Activated CD8-positive, alpha-beta memory T cell treated with anti-CD3 and anti-CD28 coated beads for 24 hours (primary cell): Measurements from ENCODE around the gene MLLT3.

Source experiments
- DNase-seq: peaks from one replicate; pipeline ENCODE4 v3.0.0-alpha.2; 2020

MLLT3 gene

DNA sequence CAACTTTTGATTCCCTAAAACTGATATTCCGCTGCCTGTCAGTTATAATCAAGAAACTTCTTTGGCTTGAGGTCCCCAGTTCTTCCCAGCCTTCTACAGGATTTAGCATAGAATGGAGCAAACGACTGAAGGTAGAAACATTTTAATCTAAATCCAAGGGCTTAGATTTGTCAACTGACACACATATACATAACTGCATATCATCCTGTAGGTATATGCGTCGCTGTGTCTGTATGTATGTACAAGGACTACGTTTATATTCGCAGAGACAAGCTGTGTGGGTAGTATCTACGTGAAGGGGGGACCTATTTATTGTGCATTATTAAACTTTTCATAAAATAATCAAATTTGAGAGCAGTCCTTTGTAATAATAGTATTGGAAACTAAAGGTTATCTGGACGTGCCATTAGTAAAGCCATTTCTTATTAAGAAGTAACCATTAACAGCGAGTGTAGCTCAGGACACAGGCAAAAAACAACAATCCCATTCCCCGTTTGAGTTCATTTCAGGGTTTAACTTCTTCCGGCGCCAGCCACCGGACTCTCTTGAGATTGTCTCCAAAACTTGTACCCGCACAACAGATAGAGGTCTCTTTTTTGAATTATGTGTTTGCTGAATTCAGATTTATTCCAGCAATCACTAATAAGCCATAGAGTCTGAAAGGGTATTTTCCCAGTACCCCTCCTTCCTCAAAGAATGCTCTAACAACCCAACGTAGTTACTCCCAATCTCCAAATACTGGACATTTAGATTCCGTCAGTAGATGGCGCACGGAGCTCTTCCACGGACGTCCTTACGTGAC, 2.1 kb upstream of the MLLT3 start:
- DNase-seq = no peak

DNA sequence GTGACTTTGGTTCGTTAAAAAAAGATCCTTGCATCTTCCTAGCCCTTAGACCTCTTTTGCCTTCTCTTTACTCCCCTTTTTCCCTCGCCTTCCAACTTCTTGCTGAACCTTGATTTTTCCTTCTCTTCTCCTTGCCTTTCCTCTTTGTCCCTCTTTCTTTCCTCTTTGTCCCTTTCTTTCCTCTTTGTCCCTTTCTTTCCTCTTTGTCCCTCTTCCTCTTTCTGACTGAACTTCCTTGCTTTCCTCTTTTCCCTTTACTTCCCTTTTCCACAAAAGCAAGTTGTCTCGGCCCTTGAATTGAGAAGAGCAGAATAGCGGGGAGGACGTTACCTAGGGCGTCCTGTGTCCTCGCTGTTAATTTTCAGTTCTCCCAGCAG, 1.4 kb upstream of the MLLT3 start:
- DNase-seq = no peak

DNA sequence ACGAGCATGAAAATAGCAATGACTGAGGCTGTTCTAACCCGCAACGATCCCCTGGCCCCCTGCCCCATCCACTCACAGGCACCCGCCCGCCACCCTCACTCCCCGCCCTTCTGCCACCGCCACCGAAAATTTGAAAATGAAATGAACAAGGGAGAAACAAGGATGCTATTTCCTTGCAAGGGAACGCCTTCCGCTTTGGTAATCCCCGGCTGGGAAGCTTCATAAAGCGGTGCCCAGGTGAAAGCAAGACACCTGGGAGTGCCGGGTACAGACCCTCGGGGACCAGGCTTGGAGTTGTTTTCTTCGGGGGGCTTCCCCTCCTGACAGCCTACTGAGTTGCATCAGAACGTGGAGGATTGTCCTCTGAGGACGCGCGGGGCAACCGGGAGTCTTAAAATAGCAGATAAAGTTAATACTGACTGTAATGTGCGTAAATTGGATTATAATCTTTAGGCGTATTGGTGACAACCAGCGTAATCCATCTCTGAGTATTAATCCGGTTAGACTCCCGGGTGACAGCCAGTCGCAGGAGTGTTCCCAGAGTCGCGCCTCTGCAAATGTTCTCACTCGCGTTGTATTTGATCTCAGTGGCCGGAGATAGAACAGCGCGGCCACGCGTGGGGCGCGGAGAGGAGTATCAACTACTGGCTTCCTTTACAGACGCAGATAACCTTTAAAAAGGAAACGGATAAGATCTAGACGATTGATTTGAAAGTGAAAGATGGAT, 885 bp upstream of the MLLT3 start:
- DNase-seq = peak; percentile 84

DNA sequence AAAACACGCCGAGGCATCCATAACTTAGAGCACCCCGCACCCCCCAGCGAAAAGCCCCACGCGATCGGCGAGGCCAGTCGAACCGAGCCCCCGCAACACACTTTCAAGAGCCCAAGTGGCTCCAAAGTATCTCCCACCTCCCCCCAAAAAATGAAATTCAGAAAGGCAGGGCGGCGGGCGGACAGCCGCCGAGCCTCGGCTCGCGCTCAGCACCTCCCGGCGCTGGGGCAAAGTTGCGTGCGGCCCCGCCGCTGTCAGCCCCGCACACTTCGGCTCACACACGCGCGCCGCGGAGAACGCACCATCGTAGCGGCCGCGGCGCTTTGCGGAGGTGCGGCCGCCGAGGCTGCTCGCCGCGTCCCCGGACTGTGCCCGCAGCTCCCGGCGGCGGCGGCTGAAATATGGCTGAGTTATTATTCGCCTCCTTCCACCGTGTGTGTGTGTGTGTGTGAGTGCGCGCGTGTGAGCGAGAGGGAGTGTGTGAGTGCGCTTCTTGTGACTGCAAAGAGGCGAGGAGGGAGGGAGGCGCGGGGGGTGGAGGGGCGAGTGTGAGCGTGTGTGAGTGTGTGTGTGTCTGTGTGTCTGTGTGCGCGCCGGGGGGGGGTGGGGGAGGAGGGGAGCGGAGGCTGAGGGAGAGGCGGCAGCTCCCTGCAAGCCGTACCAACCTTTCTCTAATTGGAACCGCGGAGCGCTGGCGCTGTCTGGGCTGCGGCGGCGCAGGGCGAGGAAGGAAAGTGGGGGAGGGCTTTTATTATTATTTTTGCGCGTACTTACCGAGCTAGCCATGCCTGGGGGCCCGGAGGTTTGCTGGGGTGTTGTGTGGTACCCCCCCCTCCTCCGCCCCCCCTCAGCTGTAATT, 599 bp downstream of the MLLT3 start:
- peak; percentile 85 for DNase-seq

DNA sequence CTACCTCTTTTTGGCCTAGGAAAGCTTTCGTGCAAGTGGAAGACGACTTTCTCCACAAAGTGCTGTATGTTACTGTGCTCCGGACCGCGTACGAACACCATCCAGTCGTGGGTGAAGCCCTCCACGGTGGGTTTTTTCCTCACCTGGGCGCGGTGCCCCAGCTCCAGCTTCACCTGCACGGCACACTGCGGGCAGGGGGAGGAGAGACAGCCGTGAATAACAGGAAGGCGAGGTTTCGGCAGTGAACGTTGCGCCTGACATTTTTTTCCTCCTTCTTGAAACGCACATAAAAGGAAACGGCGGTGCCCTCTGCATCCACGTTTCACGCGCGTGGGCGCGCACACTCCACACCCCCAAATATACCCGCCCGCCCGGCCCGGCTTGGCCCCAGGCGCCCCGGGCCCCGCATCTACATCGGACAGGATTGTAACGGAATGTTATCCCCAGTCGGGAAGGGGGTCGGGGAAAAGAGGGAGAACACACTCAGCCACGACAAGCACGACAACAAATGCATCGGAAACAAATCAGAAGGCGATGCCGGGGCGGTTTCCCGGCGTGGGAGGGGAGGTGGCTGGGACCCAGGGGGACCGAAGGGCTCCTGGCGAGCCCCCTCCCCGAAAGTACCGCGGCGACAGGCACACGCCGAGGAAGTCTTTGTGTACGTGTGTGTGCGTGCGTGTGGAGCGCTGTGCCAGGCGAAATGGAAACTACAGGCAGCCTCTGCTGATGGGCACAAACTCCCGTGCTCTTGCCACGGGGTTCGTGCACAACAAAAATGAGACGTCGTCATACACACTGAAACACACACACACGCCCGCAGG, 1.4 kb downstream of the MLLT3 start:
- peak; percentile 84 for DNase-seq

- DNase-seq = peak; percentile 64
Measured at GRCh38 chr9:20619487-20620200, 2.7 kb downstream of the MLLT3 start.

GRCh38 chr9:20618361-20618802, 3.9 kb downstream of the MLLT3 start:
- no peak for DNase-seq

DNA sequence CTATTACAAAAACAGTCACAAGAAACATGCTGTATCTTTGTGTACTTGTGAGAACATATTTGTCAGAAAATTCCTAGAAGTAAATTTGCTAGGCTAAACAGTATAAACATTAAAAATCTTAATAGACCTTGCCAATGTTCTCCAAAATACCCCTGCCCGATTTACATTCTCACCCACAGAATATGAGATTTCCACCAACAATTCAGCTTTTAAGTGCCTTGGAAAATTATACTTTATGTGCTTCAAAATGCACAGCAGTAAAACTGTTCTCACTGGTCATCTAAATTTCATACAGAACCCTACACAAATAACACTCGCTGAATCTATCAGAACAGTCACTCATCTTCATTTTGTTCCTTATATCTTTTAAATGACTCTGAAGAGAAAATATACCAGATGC, 5.5 kb downstream of the MLLT3 start:
- no peak for DNase-seq

DNA sequence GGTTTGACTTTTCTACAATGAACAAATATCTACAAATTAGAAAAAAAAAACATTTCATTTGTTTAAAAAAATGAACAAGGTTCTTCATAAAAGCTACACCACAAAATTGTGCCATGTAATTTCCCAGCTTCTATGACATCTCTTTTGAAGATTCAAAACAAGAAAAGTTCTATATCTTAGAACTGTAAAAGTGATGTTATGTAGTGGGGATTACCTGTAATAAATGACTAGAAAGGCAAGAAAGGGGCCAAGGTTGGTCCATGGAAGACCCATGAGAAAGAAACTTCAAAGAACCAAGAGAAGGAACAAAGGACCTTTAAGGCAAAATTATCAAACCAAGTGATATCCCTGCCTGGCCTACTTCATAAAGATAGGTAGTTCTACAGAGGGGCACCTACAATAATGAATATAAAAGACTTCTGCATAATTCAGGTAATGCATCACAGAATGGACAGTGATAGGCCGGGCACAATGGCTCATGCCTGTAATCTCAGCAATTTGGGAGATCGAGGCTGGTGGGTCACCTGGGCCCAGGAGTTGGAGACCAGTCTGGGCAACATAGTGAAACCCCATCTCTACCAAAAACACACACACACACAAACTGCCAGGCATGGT, 7.6 kb downstream of the MLLT3 start:
- no peak for DNase-seq

- no peak for DNase-seq
Measured at GRCh38 chr9:20611691-20612287, 10.5 kb downstream of the MLLT3 start.

GRCh38 chr9:20610591-20610990, 11.7 kb downstream of the MLLT3 start:
- no peak for DNase-seq

DNA sequence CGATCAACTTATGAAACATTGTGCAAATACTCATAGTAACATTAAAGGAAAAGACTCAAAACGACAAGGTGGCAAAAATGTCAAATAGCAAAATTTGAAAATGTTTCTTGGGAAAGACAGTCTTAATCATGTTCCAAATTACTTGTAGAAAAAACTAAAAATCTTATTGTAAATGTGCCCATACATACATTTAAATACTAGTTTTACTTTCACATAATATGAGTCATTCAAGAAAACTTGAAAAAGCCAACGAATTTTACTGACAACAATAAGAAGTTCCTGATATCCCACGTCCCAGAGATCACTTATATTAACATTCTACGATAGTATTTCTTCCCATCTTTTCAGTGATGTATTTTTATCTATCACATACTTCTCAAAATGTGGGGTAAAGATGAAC, 13.7 kb downstream of the MLLT3 start:
- DNase-seq = no peak

DNA sequence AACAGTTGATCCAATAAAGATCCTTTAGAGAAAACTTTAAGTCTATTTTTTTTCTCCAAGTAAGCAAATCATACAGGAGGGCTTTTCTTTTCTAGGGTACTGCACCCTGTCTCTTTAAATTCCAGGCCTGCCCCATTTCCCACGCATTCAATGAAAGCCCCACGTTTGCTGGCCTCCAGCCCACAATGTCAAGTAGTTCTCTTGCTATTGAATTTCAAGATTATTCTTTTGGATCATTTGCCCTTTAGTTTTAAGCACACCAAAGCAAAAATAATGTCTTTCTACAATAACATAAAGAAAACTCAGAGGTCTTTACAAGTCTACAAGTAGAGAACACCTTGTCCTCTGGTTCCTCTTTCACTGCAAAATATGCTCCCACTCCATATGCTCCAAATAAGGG, 15.6 kb downstream of the MLLT3 start:
- no peak for DNase-seq

- no peak for DNase-seq
Measured at GRCh38 chr9:20604562-20604961, 17.7 kb downstream of the MLLT3 start.

DNA sequence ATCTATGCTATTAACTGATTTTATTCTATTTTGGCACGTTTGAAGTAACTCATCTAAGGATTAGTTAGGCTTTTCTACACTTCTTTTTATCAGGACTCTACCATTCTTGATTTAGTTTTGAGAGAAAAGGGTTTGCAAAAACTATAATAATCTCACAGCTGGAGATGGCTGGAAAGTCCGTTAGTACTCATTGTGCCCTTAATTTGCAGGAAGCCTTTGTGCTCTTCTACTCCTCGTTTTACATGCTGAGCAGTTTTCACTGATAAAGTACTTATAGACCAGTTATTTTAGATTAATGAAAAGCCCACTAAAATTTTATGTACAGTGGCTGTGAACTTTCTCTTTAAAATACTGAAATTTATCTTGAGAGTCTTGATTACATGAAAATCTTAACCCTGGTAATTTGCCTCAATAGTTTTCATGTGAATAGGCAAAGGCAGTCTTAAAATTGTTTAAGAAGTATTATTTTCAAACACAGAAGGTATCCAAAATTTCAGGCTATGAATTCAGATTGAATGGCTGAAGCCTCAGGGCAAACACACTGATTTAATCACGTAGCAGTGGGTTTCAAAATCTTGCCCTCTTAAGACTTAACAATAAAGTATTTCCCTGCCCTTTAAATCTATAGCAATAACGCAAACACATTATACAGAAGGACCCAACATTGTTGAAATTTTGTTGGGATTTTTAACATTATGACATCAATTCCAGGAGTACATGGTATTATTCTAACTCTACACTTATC, 18.6 kb downstream of the MLLT3 start:
- no peak for DNase-seq

DNA sequence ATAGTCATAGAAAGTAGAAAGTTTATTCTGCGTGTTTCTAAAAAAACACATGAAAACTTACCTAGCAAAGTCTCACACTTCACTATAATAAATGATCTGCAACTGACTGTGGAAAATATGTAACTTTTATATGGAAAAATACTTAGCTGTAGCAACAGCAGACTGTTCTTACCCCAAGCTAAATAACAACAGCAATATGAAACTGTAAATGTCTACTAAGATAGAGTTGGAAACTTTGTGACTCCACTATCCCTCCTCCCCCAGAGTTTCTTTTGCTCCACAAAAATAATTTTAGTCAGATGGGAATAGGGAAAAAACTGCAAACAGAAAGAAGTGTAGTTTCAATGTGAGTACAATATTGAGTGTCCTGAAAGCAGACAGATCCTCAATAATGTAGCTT, 21.0 kb downstream of the MLLT3 start:
- no peak for DNase-seq

DNA sequence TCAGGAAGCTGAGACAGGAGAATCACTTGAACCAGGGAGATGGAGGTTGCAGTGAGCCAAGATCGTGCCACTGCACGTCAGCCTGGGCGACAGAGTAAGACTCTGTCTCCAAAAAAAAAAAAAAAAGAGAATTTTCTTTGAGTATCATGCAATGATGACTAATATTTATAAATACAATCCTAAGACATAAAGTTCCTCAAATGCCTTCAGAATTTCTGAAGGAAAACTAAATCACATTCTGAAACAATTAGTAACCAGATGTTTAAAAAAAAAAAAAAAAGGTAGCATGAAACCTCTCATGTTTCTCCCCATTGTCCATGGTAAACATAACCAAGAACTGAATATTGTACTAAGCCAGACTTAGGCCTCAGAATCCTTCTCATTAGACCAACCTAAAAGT, 23.1 kb downstream of the MLLT3 start:
- no peak for DNase-seq

DNA sequence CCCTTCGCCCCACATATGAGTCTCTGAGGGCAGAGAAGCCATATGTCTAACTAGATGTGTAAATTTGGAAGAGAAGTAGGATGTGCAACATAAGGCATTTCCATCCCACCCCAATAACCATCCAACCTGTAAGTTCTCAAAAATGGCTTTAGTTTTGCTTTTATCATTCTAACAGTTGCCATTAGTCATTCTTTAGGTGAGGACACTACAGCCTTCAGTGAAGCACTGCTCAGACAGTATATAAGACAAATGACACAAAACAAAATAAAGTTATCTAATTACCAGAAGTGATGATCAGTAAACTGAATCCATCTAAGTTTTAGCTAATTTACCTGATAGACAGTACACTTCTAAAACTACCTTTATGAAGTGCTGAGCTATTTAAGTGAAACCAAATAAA, 23.9 kb downstream of the MLLT3 start:
- no peak for DNase-seq

GRCh38 chr9:20597862-20598261, 24.4 kb downstream of the MLLT3 start:
- DNase-seq = no peak

- DNase-seq = no peak
Measured at GRCh38 chr9:20594608-20595007, 27.7 kb downstream of the MLLT3 start.
